ENCODE results near the gene CAND1.

CAND1 gene

DNA sequence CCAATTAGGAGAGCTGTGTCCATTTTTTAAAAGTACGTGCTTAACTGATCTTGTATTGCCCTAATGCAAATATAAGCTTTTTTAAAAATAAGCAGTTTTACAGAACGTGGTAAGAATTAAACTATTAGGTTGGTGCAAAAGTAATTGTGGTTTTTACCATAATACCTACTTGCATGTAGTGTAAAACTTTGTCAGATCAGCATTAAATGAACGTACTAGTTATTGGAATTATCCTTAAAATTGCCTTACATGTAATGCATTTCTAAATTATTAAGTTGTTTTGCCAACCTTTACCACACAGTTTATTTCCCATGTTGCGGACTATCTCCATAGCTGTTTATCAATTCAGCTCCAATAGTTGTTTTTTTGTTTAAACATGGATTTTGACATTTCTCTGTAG, 10.9 kb downstream of the CAND1 start:
- no peak for DNase-seq (ENCODE audit: extremely low read depth, low read depth)
- no peak for TF ChIP-seq CTCF (IDR thresholded peaks at IDR 0.05; ENCODE audit: low read depth, low read length)

GRCh38 chr12:67280572-67280971, 11.4 kb downstream of the CAND1 start:
- no peak for DNase-seq (ENCODE audit: extremely low read depth, low read depth)
- no peak for TF ChIP-seq CTCF (IDR thresholded peaks at IDR 0.05; ENCODE audit: low read depth, low read length)

DNA sequence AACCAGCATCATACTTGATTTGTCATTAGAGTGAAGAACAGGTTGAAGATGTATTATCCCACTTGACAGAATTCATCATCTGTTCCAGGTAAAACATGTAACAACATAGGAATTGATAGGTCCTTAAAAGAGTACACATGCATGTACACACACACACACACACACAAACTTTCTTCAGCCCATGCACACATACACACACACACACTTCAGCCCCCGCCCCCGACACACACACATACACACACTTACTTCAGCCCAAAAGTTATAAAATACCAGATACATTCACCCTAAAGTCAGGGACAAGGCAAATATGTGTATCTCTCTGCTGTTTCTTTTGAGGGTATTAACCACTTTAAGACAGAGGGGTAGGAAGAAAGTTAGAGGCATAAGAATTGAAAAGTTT, 15.4 kb downstream of the CAND1 start:
- no peak for TF ChIP-seq CTCF (IDR thresholded peaks at IDR 0.05; ENCODE audit: low read depth, low read length)
- DNase-seq (ENCODE audit: extremely low read depth, low read depth) = no peak

DNA sequence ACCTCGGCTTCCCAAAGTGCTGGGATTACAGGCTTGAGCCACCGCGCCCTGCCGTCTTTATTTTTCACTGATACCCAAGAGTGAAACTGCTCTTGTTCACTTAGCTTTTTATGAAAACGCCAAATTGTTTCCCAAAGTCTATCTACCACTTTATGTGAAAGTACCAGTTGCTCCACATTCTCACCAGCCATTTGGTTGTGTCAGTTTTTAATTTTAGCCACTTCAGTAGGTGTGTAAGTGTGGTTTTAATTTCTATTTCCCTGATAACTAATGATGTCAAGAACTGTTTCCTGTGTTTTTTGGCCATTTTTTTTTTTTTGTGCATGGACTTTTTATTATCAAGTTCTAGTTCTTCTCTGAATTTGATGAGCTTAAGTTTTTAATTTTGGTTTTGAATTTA, 17.1 kb downstream of the CAND1 start:
- no peak for TF ChIP-seq CTCF (IDR thresholded peaks at IDR 0.05; ENCODE audit: low read depth, low read length)
- no peak for DNase-seq (ENCODE audit: extremely low read depth, low read depth)

DNA sequence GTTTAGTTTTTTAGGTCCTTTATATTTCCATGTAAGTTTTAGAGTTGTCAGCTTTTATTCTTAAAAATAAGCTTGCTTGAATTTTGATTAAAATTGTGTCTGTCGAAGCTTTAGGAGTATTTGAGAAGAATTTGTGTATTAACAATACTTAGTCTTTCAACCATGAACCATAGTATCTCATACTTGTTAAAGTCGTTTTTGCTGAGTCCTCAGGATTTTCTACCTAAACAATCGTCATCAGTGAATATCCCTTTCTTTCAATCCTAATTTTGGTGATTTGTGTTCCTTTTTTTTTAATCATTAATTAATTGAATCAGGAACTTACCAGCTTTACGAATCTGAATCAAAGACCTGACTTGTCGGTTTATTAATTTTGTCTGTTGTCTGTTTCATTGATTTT, 18.2 kb downstream of the CAND1 start:
- no peak for DNase-seq (ENCODE audit: extremely low read depth, low read depth)
- TF ChIP-seq CTCF (IDR thresholded peaks at IDR 0.05; ENCODE audit: low read depth, low read length) = no peak

DNA sequence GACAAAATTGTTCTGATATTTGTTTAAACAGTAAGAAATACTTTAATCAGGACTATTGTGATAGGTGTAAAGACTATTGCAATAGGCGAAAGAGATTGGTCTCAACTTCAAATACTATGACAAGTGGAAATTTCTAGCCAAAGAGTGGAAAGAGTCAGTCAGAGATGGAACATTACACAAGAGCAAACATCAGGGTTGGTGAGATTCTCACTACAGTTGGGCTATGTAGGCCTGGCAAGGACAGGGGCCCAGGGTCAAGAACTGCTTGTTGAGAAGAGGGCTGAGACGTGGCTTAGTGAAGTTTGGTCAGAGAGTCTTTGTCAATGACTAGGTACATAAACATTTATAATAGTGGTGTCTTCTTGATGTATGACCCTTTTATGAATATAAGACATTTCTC, 19.4 kb downstream of the CAND1 start:
- no peak for TF ChIP-seq CTCF (IDR thresholded peaks at IDR 0.05; ENCODE audit: low read depth, low read length)
- no peak for DNase-seq (ENCODE audit: extremely low read depth, low read depth)

DNA sequence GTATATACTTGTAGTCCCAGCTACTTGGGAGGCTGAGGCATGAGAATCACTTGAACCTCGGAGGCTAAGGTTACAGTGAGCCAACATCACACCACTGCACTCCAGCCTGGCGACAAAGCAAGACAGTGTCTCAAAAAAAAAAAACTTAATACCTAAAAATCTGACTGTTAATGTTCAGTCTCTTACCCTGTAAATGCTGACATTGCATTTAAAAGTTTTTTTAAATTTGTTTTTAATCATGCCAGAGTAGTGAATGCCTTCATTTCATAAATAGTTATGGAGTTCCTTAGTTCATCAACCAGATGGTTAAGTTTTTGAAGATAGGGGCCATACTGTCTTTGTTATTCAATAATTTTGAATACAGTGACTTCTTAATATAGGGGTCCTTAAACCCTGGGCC, 21.2 kb downstream of the CAND1 start:
- TF ChIP-seq CTCF (IDR thresholded peaks at IDR 0.05; ENCODE audit: low read depth, low read length) = no peak
- no peak for DNase-seq (ENCODE audit: extremely low read depth, low read depth)

Measured in AG09319 (cell line).